HG02981 (cell line): ENCODE data around the gene PTCSC3.

ENCODE experiments used
- ATAC-seq: cut with Tn5 transposase; IDR thresholded peaks from one replicate; pipeline ENCODE4 v1.9.1; 2021; ENCODE audit warnings: mild to moderate bottlenecking, moderate library complexity; ENCODE audit not compliant: unreplicated experiment

Gene PTCSC3

DNA sequence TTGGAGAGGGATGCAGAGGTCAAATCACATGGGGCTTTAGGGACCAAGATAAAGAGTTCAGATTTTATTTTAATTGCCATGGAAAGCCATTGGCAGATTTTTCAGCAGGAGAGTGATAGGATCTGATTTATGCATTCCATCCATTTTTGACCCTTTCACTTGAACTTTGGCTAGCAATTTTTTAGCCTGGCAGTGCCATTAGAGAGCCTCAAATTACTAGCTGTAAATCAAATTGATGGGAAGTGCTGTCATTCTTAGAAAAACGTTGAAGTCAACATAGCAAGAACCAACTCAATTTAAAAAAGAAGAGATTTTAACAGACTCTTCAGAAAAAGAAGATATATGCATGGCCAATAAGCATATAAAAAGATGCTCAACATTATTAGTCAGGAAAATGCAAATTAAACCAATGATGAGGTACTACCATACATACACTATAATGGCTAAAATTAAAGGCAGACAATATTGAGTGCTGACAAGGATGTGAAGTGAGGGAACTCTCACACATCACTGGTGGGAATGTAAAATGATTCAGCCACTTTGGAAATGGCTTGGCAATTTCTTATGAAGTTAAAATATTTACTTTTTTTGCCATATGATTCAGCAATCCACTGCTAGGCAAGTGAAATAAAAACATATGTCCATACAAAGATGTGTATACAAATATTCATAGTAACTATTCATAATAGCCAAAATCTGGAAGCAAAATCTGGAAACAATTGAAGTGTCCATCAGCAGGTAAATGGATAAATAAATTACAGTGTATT lies 89.7 kb downstream of the PTCSC3 start:
- ATAC-seq, result no peak

GRCh38 chr14:36085861-36086260 lies 90.7 kb downstream of the PTCSC3 start:
- ATAC-seq, result no peak
